HepG2 (cell line): Measurements from ENCODE around the gene TMEM117. TPM values are rescaled to one million over a fixed set of nuclear protein-coding genes. Genes with fewer than 3 reads are reported as not detected.

Experiments
- ATAC-seq: fragments of 200-7000 bp; cut with Tn5 transposase; 3 replicates; pipeline ENCODE4 v1.9.1; 2020; ENCODE audit warnings: mild to moderate bottlenecking, moderate library complexity
- BruUV-seq: library from RNA; stranded (reverse); fragments of 400-500 nt; replicated peaks from 2 replicates; lab custom pipeline; 2021; lab: Mats Ljungman, UMichigan
- CTCF ChIA-PET: fragments of 300-600 bp; formaldehyde crosslinking; extraction: SDS; loops from one replicate; lab custom pipeline; 2021; ENCODE audit warnings: low total read pairs, inconsistent platforms, low intra/inter-chr PET ratio; lab: Yijun Ruan, JAX
- POLR2A ChIA-PET: fragments of 350-600 bp; sonication (Branson Sonifier 250); formaldehyde crosslinking; loops from one replicate; lab custom pipeline; 2020; ENCODE audit warnings: antibody characterized with exemption, inconsistent platforms; lab: Yijun Ruan, JAX
- DNase-seq: peaks from one replicate; pipeline ENCODE4 v3.0.0-alpha.2; 2015; ENCODE audit warnings: low spot score
- FAIRE-seq: peaks from 3 replicates; lab custom pipeline; 2011; peaks lifted over from hg19 to GRCh38; lab: Jason Lieb, UNC
- H2AFZ ChIP-seq: one replicate; pipeline ENCODE4 v1.6.1; 2011; ENCODE audit warnings: low read length, inconsistent platforms
- H3K27ac ChIP-seq: fragments of 300-600 bp; 3 replicates; pipeline ENCODE4 v1.8.0; 2011; ENCODE audit warnings: mixed run types, mild to moderate bottlenecking, mixed read lengths, low read length, inconsistent platforms; ENCODE audit not compliant: insufficient read depth; ENCODE audit errors: extremely low read length
- H3K27me3 ChIP-seq, 2 experiments: fragments of 200-600 bp in 1 of 2; 2 replicates in 1 of 2; 3 replicates in 1 of 2; pipeline versions ENCODE4 v1.6.0 to v1.8.0; 2011; ENCODE audit warnings: low read length in 2 of 2, mild to moderate bottlenecking in 2 of 2, moderate library complexity in 2 of 2, inconsistent platforms in 1 of 2; ENCODE audit not compliant: insufficient read depth in 2 of 2, control insufficient read depth in 1 of 2
- H3K36me3 ChIP-seq, 2 experiments: fragments of 200-600 bp in 1 of 2; replicated peaks in 1 of 2; 2 replicates in 1 of 2; 3 replicates in 1 of 2; pipeline versions ENCODE4 v1.5.1 to v1.8.0; 2011; ENCODE audit warnings: low read length in 2 of 2, inconsistent platforms in 1 of 2; ENCODE audit not compliant: insufficient read depth in 2 of 2, control insufficient read depth in 1 of 2
- H3K4me1 ChIP-seq: 2 replicates; pipeline ENCODE4 v1.5.1; 2012; ENCODE audit warnings: low read length, inconsistent platforms; ENCODE audit not compliant: insufficient read depth
- H3K4me2 ChIP-seq: 2 replicates; pipeline ENCODE4 v1.6.0; 2011; ENCODE audit warnings: low read depth, low read length, inconsistent platforms
- H3K4me3 ChIP-seq, 3 experiments: fragments of 200-600 bp in 1 of 3; sonication (generic), shearing (Covaris generic) in 1 of 3; replicated peaks in 1 of 3; 2 replicates each; pipeline ENCODE4 v1.5.1; 2011 to 2016; ENCODE audit warnings: low read length in 3 of 3, inconsistent platforms in 2 of 3, low read depth in 2 of 3, mild to moderate bottlenecking in 2 of 3, control low read depth in 1 of 3, mixed read lengths in 1 of 3; ENCODE audit not compliant: insufficient read depth in 1 of 3
- H3K79me2 ChIP-seq: one replicate; pipeline ENCODE4 v1.6.1; 2011; ENCODE audit warnings: low read length, inconsistent platforms; ENCODE audit not compliant: insufficient read depth
- H3K9ac ChIP-seq: 2 replicates; pipeline ENCODE4 v1.6.0; 2011; ENCODE audit warnings: mild to moderate bottlenecking, low read depth, low read length, inconsistent platforms; ENCODE audit not compliant: insufficient read depth
- H3K9me3 ChIP-seq: 2 replicates; pipeline ENCODE4 v1.5.1; 2012; ENCODE audit warnings: mild to moderate bottlenecking, low read length
- H4K20me1 ChIP-seq: 2 replicates; pipeline ENCODE4 v1.6.0; 2011; ENCODE audit warnings: inconsistent platforms, mild to moderate bottlenecking, low read length, moderate library complexity; ENCODE audit not compliant: insufficient read depth
- CBFB ChIP-seq: sonication (generic); formaldehyde crosslinking; IDR thresholded peaks from 2 replicates; pipeline ENCODE4 v1.4.0; 2020; ENCODE audit warnings: missing genetic modification reagents
- JARID2 ChIP-seq: sonication (generic); formaldehyde crosslinking; IDR thresholded peaks from 2 replicates; pipeline ENCODE4 v1.8.1; 2023; ENCODE audit warnings: missing genetic modification reagents, inconsistent platforms; ENCODE audit not compliant: insufficient replicate concordance
- KMT2A ChIP-seq: sonication (generic); formaldehyde crosslinking; IDR thresholded peaks from 2 replicates; pipeline ENCODE4 v1.4.0; 2020; ENCODE audit warnings: missing genetic modification reagents
- NCOA2 ChIP-seq: sonication (generic); formaldehyde crosslinking; IDR thresholded peaks from 2 replicates; pipeline ENCODE4 v1.8.0; 2022; ENCODE audit warnings: inconsistent platforms
- SNAI1 ChIP-seq: sonication (generic); formaldehyde crosslinking; IDR thresholded peaks from 2 replicates; pipeline ENCODE4 v1.5.0; 2020; ENCODE audit warnings: mild to moderate bottlenecking, missing genetic modification reagents, borderline replicate concordance
- SP140L ChIP-seq: sonication (generic); formaldehyde crosslinking; IDR thresholded peaks from 2 replicates; pipeline ENCODE4 v1.4.0; 2020; ENCODE audit warnings: missing genetic modification reagents, borderline replicate concordance
- ZNF207 ChIP-seq: fragments of 450-650 bp; IDR thresholded peaks from 2 replicates; pipeline ENCODE4 v1.6.1; 2016; ENCODE audit warnings: antibody characterized with exemption, borderline replicate concordance
- ZNF276 ChIP-seq: sonication (generic); formaldehyde crosslinking; IDR thresholded peaks from 2 replicates; pipeline ENCODE4 v1.4.0; 2020; ENCODE audit warnings: mild to moderate bottlenecking, low read depth, missing genetic modification reagents
- ZNF530 ChIP-seq: sonication (generic); formaldehyde crosslinking; IDR thresholded peaks from 2 replicates; pipeline ENCODE4 v1.5.0; 2020; ENCODE audit warnings: low read depth, mild to moderate bottlenecking, missing genetic modification reagents
- ZNF580 ChIP-seq: IDR thresholded peaks from 2 replicates; pipeline ENCODE4 v1.6.1; 2016; ENCODE audit warnings: low read depth, borderline replicate concordance
- WGBS: methylation state at CpG from one replicate; pipeline ENCODE4 v1.1.6; 2017; ENCODE audit warnings: low lambda C conversion rate; 5-methylcytosine and 5-hydroxymethylcytosine counted together
- in situ Hi-C: cut with HindIII; loops from 2 replicates; pipeline ENCODE4 v1.10.0; 2017; ENCODE audit warnings: low pct_unique_long_range_greater_than_20kb; ENCODE audit not compliant: extremely low pct_ligation_motif_present
- intact Hi-C: fragments of 100-400 bp; cut with micrococcal nuclease; formaldehyde crosslinking; loops from one replicate; pipeline ENCODE4 v1.10.0; 2022; ENCODE audit not compliant: unreplicated experiment
- polyA plus RNA-seq, 8 experiments: library from polyadenylated mRNA; depleted of rRNA in 3 of 8; stranded (reverse) in 7 of 8; unstranded in 1 of 8; fragments of >200 nt; fragmentation: Illumina TruSeq in 4 of 8; extraction: Trizol in 4 of 8; gene quantifications; 2 replicates each; pipeline versions ENCODE4 v1.2.1 to v1.2.3, GENCODE V29; 2011 to 2016; ENCODE audit warnings: low read depth in 4 of 8, missing spikeins in 1 of 8, mixed read lengths in 1 of 8; ENCODE audit not compliant: insufficient read depth in 1 of 8
- total RNA-seq, 5 experiments: library from RNA; depleted of rRNA; stranded (reverse); fragments of >200 nt; fragmentation: Illumina TruSeq; extraction: Trizol; gene quantifications; 2 replicates each; pipeline ENCODE4 v1.2.3, GENCODE V29; 2016; ENCODE audit warnings: low read depth in 1 of 5
- TF ChIP-seq, protein P1 (sequence below): sonication (generic); formaldehyde crosslinking; IDR thresholded peaks from 2 replicates; pipeline ENCODE4 v1.5.0; 2020; ENCODE audit warnings: mild to moderate bottlenecking, missing genetic modification reagents
- TF ChIP-seq, protein P2 (sequence below): sonication (generic); formaldehyde crosslinking; IDR thresholded peaks from 2 replicates; pipeline ENCODE4 v1.5.1; 2020; ENCODE audit warnings: missing genetic modification reagents, mild to moderate bottlenecking, borderline replicate concordance

TMEM117 gene
- total and polyA plus RNA-seq, 2 of the 13 experiments (the other 11 are each of a cell fraction or from before 2014, with no cell fraction given): 2.8 to 8.5 TPM

DNA sequence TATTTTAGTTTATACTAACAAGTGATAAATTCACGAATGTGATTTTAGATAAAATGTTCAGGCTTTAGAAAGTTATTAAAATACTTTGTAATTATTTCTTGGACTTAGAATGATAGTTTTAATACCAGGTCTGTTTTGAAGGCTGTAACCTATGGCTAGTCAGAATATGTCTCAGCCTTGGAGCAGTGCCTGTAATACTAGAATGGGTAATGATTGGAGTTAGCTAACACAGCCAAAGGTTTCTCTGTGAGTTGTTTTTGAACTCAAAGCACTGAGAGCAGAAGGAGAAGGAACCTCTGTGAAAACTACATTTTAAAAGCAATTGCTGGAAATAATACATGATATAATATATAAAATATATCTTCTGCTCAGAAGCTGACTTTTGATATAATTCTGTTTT lies 110.1 kb downstream of the TMEM117 start:
- Histone ChIP-seq H3K27me3 (no peaks in the 10 kb centered on the region), H3K79me2 (no peaks in the 10 kb centered on the region), H3K4me2 (no peak overlapping the region), H2AFZ (no peak overlapping the region), H3K4me1 (no peaks in the 10 kb centered on the region), H3K27ac (no peak overlapping the region), H3K36me3 (no peaks in the 10 kb centered on the region), H3K4me3 (no peak overlapping the region), H4K20me1 (no peaks in the 10 kb centered on the region), H3K9ac (no peak overlapping the region), H3K9me3 (no peaks in the 10 kb centered on the region)
- no TSS peak for BruUV-seq
- intact Hi-C loops (no loop called here), in situ Hi-C loops (no loop called here)
- ChIA-PET CTCF (no interaction called here), POLR2A (no interaction called here)
- no peak for TF ChIP-seq SNAI1 (CRISPR knock-in tag)
- no peak for TF ChIP-seq ZNF207
- no peak for TF ChIP-seq KMT2A (CRISPR knock-in tag)
- TF ChIP-seq ZNF580 (CRISPR knock-in tag): no peak
- TF ChIP-seq JARID2: no peak
- TF ChIP-seq SP140L (CRISPR knock-in tag): no peak
- TF ChIP-seq, protein P1, sequence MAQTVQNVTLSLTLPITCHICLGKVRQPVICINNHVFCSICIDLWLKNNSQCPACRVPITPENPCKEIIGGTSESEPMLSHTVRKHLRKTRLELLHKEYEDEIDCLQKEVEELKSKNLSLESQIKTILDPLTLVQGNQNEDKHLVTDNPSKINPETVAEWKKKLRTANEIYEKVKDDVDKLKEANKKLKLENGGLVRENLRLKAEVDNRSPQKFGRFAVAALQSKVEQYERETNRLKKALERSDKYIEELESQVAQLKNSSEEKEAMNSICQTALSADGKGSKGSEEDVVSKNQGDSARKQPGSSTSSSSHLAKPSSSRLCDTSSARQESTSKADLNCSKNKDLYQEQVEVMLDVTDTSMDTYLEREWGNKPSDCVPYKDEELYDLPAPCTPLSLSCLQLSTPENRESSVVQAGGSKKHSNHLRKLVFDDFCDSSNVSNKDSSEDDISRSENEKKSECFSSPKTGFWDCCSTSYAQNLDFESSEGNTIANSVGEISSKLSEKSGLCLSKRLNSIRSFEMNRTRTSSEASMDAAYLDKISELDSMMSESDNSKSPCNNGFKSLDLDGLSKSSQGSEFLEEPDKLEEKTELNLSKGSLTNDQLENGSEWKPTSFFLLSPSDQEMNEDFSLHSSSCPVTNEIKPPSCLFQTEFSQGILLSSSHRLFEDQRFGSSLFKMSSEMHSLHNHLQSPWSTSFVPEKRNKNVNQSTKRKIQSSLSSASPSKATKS (CRISPR knock-in tag): no peak
- no peak for TF ChIP-seq NCOA2
- no peak for TF ChIP-seq ZNF530 (CRISPR knock-in tag)
- TF ChIP-seq, protein P2, sequence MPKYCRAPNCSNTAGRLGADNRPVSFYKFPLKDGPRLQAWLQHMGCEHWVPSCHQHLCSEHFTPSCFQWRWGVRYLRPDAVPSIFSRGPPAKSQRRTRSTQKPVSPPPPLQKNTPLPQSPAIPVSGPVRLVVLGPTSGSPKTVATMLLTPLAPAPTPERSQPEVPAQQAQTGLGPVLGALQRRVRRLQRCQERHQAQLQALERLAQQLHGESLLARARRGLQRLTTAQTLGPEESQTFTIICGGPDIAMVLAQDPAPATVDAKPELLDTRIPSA: no peak
- TF ChIP-seq CBFB: no peak
- no peak for TF ChIP-seq ZNF276 (CRISPR knock-in tag)
- ATAC-seq (no peak), DNase-seq (no peak), FAIRE-seq (no peak)
- 94% methylated on average over 1 of the region's 1 CpG for WGBS
